ENCODE measurements around the gene GTF2IRD1.

DNA sequence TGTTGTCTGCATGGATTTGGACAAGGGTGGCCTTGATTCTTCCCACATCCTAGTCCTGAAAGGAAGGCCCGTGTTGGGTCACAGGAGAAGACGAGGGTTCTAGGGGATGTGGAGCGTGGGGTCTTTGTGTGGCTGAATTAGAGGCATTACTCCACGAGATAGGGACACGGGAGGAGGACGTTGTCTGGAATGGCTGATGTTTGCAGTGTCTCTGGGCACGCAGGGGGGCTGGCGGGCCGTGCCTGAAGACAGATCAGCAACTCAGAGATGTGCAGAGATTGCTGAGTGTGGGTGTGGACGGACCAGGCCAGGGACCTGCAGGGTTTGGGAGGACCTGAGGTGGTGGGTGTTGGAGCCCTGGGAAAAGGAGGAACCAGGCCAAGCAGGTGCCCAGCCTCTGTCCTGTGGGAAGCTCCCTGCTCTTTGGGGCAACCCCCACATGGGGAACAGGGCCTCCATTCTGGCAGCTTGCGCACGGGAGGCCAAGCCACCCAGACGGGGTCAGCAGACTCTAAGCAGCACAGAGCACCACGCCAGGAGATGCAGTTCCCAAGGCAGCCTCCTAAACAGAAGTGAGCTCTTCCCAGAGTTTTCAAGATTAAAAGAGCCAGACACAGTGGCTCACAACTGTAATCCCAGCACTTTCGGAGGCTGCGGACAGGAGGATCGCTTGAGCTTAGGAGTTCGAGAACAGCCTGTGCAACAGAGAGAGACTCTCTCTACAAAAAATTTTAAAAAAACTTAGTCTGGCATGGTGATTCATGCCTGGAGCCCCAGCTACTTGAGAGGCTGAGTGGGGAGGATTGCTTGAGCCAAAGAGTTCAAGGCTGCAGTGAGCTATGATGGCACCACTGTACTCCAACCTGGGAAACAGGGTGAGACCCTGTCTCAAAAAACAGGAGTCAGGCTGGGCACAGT lies 132.8 kb downstream of the GTF2IRD1 start:
- TF ChIP-seq, protein P1, sequence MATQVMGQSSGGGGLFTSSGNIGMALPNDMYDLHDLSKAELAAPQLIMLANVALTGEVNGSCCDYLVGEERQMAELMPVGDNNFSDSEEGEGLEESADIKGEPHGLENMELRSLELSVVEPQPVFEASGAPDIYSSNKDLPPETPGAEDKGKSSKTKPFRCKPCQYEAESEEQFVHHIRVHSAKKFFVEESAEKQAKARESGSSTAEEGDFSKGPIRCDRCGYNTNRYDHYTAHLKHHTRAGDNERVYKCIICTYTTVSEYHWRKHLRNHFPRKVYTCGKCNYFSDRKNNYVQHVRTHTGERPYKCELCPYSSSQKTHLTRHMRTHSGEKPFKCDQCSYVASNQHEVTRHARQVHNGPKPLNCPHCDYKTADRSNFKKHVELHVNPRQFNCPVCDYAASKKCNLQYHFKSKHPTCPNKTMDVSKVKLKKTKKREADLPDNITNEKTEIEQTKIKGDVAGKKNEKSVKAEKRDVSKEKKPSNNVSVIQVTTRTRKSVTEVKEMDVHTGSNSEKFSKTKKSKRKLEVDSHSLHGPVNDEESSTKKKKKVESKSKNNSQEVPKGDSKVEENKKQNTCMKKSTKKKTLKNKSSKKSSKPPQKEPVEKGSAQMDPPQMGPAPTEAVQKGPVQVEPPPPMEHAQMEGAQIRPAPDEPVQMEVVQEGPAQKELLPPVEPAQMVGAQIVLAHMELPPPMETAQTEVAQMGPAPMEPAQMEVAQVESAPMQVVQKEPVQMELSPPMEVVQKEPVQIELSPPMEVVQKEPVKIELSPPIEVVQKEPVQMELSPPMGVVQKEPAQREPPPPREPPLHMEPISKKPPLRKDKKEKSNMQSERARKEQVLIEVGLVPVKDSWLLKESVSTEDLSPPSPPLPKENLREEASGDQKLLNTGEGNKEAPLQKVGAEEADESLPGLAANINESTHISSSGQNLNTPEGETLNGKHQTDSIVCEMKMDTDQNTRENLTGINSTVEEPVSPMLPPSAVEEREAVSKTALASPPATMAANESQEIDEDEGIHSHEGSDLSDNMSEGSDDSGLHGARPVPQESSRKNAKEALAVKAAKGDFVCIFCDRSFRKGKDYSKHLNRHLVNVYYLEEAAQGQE (IDR thresholded peaks at IDR 0.05; ENCODE audit: unreplicated experiment), result no peak
- TF ChIP-seq, protein P2, sequence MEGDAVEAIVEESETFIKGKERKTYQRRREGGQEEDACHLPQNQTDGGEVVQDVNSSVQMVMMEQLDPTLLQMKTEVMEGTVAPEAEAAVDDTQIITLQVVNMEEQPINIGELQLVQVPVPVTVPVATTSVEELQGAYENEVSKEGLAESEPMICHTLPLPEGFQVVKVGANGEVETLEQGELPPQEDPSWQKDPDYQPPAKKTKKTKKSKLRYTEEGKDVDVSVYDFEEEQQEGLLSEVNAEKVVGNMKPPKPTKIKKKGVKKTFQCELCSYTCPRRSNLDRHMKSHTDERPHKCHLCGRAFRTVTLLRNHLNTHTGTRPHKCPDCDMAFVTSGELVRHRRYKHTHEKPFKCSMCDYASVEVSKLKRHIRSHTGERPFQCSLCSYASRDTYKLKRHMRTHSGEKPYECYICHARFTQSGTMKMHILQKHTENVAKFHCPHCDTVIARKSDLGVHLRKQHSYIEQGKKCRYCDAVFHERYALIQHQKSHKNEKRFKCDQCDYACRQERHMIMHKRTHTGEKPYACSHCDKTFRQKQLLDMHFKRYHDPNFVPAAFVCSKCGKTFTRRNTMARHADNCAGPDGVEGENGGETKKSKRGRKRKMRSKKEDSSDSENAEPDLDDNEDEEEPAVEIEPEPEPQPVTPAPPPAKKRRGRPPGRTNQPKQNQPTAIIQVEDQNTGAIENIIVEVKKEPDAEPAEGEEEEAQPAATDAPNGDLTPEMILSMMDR (conservative IDR thresholded peaks at IDR 0.05; ENCODE audit: low read depth in 2 of 2), result no peak
- TF ChIP-seq POLR2AphosphoS5 (IDR thresholded peaks at IDR 0.05; ENCODE audit: low read depth) (no peak), EZH2phosphoT487 (IDR thresholded peaks at IDR 0.05; ENCODE audit: unreplicated experiment) (no peak), CREB1 (CRISPR knock-in tag; IDR thresholded peaks at IDR 0.05; ENCODE audit: low read depth) (no peak), EZH2 (IDR thresholded peaks at IDR 0.05; ENCODE audit: low read depth, unreplicated experiment) (no peak)
